ENCODE data around the gene SAMD11.

DNA sequence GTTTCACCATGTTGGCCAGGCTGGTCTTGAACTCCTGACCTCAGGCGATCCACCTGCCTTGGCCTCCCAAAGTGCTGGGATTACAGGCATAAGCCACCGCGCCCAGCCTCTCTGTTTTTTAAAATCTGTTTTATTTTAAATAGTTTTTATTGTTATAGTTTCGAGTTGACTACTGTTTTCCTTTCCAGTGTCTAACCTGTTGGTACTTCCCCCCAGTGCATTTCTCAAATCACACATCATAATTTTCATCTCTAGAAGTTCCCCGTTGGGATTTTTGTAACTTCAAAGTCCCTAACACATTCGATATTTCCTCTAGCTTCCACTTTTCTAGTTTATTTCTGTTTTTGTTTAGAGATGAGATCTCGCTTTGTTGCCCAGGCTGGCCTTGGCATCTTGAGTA lies 68.6 kb downstream of the SAMD11 start:
- TF ChIP-seq REST (IDR thresholded peaks at IDR 0.05) (no peak), CBX8 (IDR thresholded peaks at IDR 0.05) (no peak), POLR2A (IDR thresholded peaks at IDR 0.05; ENCODE audit: low read length) (no peak), EP300 (IDR thresholded peaks at IDR 0.05) (no peak), SMC3 (IDR thresholded peaks at IDR 0.05) (no peak)
